Motor neuron (in vitro differentiated cells): ENCODE results near the gene MAP3K7. TPM values are rescaled to one million over a fixed set of nuclear protein-coding genes. Genes with fewer than 3 reads are reported as not detected.

Experiments used
- ATAC-seq, 8 experiments: fragments of 200-7000 bp; cut with Tn5 transposase; replicated peaks in 6 of 8; 2 replicates each; pipeline ENCODE4 v1.8.0; 2021; ENCODE audit warnings: mild to moderate bottlenecking in 8 of 8, moderate library complexity in 8 of 8
- H3K27ac ChIP-seq, 2 donors: fragments of 250-450 bp; sonication (Bioruptor Pico); 2 replicates each; pipeline ENCODE4 v1.9.0; 2021; ENCODE audit warnings: antibody characterized with exemption in 2 of 2, mild to moderate bottlenecking in 2 of 2, moderate library complexity in 1 of 2
- H3K4me1 ChIP-seq, 2 donors: fragments of 250-450 bp; sonication (Bioruptor Pico); replicated peaks in 1 of 2; 2 replicates each; pipeline ENCODE4 v1.6.1; 2021; ENCODE audit warnings: antibody characterized with exemption in 2 of 2, mild to moderate bottlenecking in 2 of 2, moderate library complexity in 1 of 2
- H3K4me3 ChIP-seq, 5 donors: fragments of 250-450 bp; sonication (Bioruptor Pico); 2 replicates each; pipeline ENCODE4 v1.9.0; 2021; ENCODE audit warnings: antibody characterized with exemption in 5 of 5, mild to moderate bottlenecking in 5 of 5, moderate library complexity in 4 of 5
- WGBS, 10 experiments: fragments of 450-650 bp; shearing (Covaris generic); methylation state at CpG; one replicate each; pipeline ENCODE4 v1.0.0; 2022; 5-methylcytosine and 5-hydroxymethylcytosine counted together
- in situ Hi-C, 9 experiments: fragments of 400-800 bp; cut with MboI; loops; one replicate each; pipeline ENCODE4 v1.15.0; 2021; ENCODE audit warnings: low sequenced_read_pairs in 9 of 9, low pct_unique_long_range_greater_than_20kb in 2 of 9; ENCODE audit not compliant: unreplicated experiment in 9 of 9
- total RNA-seq, 8 experiments: library from RNA; unstranded; fragments of 300-600 nt; gene quantifications; 2 replicates each; pipeline versions ENCODE4 v1.2.3 to v1.2.4, GENCODE V29; 2022

Gene MAP3K7
- 10 to 100 TPM; 27.2 to 44.8 (median 37.2) TPM for total RNA-seq

DNA sequence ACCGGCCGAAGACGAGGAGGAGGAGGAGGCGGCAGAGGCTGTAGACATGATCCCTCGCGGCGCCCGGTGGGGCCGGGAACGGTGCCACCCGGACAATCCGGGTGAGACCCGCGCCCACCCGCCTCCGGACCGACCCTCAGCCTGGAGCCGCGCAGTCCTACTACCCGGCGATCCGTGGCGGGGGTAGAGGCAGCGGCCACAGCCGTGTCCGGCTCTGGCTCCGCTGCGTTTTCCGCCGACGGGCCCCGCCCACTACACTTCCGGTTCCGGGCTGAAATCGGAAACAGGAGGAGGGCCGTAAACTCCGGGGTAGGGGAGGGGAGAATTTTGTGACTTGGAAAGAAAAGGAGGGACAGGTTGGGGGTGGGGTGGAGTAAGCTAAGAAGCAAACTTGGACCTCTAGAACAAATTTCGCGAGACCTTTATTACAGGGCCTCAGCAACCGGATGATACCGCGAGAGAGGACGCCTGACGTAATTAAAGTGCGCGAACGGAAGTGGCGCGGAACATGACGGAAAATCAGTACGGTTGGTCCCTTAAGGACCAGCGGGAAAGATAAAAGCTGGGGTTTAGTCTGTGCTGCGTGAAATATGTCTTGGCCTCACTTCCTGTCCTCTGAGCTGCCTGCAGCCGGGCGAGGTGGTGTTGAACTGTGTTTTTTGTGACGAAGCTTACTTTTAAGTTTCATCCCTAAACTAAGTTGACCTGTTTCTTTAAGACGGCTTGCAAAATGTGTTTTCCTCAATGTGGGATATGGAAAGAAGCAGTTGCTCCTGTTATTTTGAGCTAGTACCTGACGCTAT is at the start of gene MAP3K7:
Gene MAP3K7 (minus strand): TSS at position 237 of the 803 bp plus-strand sequence. CDS start 189 bp downstream, at position 48.
- 0 to 3% (median 0%) methylated on average over 1 to 22 of the region's 58 CpGs for WGBS, 10 experiments
- Histone ChIP-seq H3K27ac (peak within 1 kb of the TSS; percentile 98 to 99), H3K4me3 (peak within 1 kb of the TSS; percentile 86 to 96 (median 91)), H3K4me1 (peaks cover 7 to 25% of the 10 kb centered on the region in 2 donors)
- in situ Hi-C loops, result no loop called here
- peak; percentile 88 to 94 (median 93) for ATAC-seq

DNA sequence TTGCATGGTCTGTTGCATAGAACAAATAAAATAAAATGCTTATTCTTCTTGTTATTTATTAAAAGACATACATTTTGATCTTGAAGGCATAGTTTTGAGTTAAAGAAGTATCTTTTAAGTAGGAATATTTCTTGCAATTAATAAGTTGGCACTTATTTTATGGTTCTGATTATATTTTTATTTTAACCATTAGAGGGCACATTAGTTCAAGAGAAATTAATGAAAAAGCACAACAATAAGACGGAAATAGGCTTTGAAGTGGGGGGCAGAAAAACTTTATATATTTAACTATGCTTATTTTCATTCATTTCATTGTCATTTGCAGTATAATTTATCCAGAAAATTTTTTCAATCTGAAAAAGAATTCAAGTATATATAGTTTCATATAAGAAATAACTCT is 44.2 kb upstream of the MAP3K7 start:
- in situ Hi-C loops, result no loop called here
- 0 to 100% (median 63%) methylated on average over 1 of the region's 1 CpG; no CpG with 5 or more reads in 1 of the 10 experiments for WGBS, 10 experiments
- no peak overlapping the region for H3K4me3 ChIP-seq
- no peaks in the 10 kb centered on the region for H3K4me1 ChIP-seq
- H3K27ac ChIP-seq, result no peak overlapping the region
- no peak for ATAC-seq

DNA sequence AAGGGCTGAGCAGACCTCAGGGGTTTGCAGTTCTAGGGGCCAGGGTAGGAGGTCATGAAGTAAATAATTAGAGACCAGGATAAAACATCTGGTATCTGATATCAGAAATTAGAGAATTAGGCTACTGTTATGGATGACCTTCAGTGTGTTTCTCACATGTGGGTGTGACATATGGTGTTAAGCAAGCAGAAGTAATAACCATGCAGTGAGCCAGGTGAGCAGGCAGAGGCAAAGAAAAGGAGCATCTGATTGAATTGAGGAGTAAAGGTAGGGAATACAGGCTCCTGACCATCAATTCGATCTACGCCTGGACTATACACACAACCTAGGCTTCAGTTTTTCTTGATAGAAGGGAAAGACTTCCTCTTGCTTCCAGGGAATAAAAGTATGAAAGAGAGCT is 34.7 kb upstream of the MAP3K7 start:
- no peak for ATAC-seq
- H3K4me3 ChIP-seq, result no peak overlapping the region
- H3K27ac ChIP-seq, result no peak overlapping the region
- peaks cover 0 to 3% of the 10 kb centered on the region in 2 donors for H3K4me1 ChIP-seq
- WGBS, 10 experiments, result 0 to 95% (median 38%) methylated on average over 2 of the region's 2 CpGs; no CpG with 5 or more reads in 6 of the 10 experiments
- in situ Hi-C loops, result loop anchor here in 1 of 9 experiments (25.0 kb wide), 1 partner anchor 266 kb away; no protein-coding TSS in a partner anchor

DNA sequence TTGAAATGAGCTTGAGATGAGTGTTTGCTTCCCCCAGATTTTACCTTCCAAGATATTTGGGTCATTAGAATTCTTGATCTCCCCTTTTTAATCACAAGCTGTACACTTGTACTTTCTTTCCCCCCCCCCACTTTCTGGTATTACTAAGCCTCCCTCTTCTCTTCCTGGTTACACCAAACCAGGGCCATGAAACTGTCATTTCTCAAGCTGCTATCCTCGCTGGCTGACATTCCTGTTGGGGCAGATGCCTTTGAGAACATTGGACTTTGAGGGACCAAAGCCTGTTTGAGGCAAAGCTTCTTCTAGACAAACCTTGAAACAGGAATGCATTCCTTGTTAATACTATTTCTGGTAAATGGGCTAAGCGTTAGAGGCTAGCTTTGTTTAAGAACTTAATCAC is 32.3 kb upstream of the MAP3K7 start:
- no peak overlapping the region for H3K27ac ChIP-seq
- no peak overlapping the region for H3K4me3 ChIP-seq
- in situ Hi-C loops, result loop anchor here in 1 of 9 experiments (25.0 kb wide), 1 partner anchor 268 kb away; no protein-coding TSS in a partner anchor
- 0 to 100% (median 50%) methylated on average over 1 to 2 of the region's 2 CpGs; no CpG with 5 or more reads in 2 of the 10 experiments for WGBS, 10 experiments
- peaks cover 0 to 3% of the 10 kb centered on the region in 2 donors for H3K4me1 ChIP-seq
- ATAC-seq, result no peak

- WGBS, 10 experiments, result 22 to 83% (median 49%) methylated on average over 3 to 6 of the region's 6 CpGs; no CpG with 5 or more reads in 1 of the 10 experiments
- peaks cover 4 to 17% of the 10 kb centered on the region in 2 donors for H3K4me1 ChIP-seq
- H3K4me3 ChIP-seq, result no peak overlapping the region
- in situ Hi-C loops, result loop anchor here in 1 of 9 experiments (25.0 kb wide), 1 partner anchor 275 kb away; no protein-coding TSS in a partner anchor
- no peak overlapping the region for H3K27ac ChIP-seq
- no peak for ATAC-seq
These were observed 25.4 kb upstream of the MAP3K7 start for GRCh38 chr6:90612313-90612680.

GRCh38 chr6:90611543-90612312 is 24.9 kb upstream of the MAP3K7 start:
- in situ Hi-C loops, result loop anchor here in 1 of 9 experiments (25.0 kb wide), 1 partner anchor 276 kb away; no protein-coding TSS in a partner anchor
- ATAC-seq, result no peak
- WGBS, 10 experiments, result 17 to 74% (median 34%) methylated on average over 4 to 18 of the region's 25 CpGs; no CpG with 5 or more reads in 1 of the 10 experiments
- Histone ChIP-seq H3K4me3 (peak overlapping the region; percentile 26 to 68 (median 38)), H3K27ac (no peak overlapping the region), H3K4me1 (peaks cover 4 to 17% of the 10 kb centered on the region in 2 donors)

- WGBS, 10 experiments, result 0 to 24% (median 0%) methylated on average over 2 to 9 of the region's 72 CpGs; no CpG with 5 or more reads in 5 of the 10 experiments
- Histone ChIP-seq H3K27ac (peak overlapping the region; percentile 4 to 31), H3K4me3 (peak overlapping the region; percentile 26 to 68 (median 38)), H3K4me1 (peaks cover 4 to 17% of the 10 kb centered on the region in 2 donors)
- in situ Hi-C loops, result loop anchor here in 1 of 9 experiments (25.0 kb wide), 1 partner anchor 276 kb away; no protein-coding TSS in a partner anchor
- peak; percentile 55 to 89 (median 85) for ATAC-seq
These were observed 24.1 kb upstream of the MAP3K7 start for GRCh38 chr6:90610751-90611542.

- H3K4me3 ChIP-seq, result peak overlapping the region in 4 of 5 donors; percentile 34 to 68 (median 39)
- in situ Hi-C loops, result loop anchor here in 1 of 9 experiments (25.0 kb wide), 1 partner anchor 277 kb away; no protein-coding TSS in a partner anchor
- no peak overlapping the region for H3K27ac ChIP-seq
- H3K4me1 ChIP-seq, result peaks cover 4 to 17% of the 10 kb centered on the region in 2 donors
- WGBS, 10 experiments, result 0 to 40% (median 20%) methylated on average over 1 to 7 of the region's 22 CpGs; no CpG with 5 or more reads in 5 of the 10 experiments
- peak in 4 of 8 experiments; percentile 1 to 15 (median 6) for ATAC-seq
These were observed 23.5 kb upstream of the MAP3K7 start for GRCh38 chr6:90610301-90610750.

DNA sequence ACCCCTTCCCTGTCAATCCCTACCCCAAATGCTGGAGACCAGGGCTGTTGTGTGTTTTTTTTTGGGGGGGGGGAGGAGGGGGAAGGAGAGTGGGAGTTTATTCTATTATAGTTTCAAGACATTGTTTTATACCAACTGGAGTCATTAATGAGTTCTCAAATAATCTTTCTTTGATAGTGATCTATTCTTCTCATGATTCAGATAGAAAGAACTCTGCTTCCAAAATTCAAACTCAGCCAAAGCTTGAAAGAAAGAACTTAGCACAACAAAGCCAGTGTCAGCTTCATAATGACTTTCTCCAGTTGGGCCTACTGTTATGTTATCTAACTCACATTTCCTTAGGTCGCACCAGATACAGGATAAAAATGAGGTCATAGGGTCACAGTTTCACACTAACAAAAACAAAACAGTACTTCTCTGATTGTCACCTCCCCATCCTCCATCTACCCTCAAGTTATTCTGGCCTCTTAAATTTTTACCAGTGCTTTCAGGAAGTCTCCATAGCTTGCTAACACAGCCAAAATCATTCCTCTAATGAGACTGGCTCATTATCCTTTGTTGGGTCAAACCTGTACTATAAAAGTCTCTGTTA is 19.0 kb upstream of the MAP3K7 start:
- H3K4me3 ChIP-seq, result no peak overlapping the region
- H3K27ac ChIP-seq, result no peak overlapping the region
- peaks cover 0 to 4% of the 10 kb centered on the region in 2 donors for H3K4me1 ChIP-seq
- WGBS, 10 experiments, result 0 to 56% (median 20%) methylated on average over 1 of the region's 1 CpG; no CpG with 5 or more reads in 3 of the 10 experiments
- in situ Hi-C loops, result loop anchor here in 1 of 9 experiments (25.0 kb wide), 1 partner anchor 281 kb away; no protein-coding TSS in a partner anchor
- no peak for ATAC-seq

DNA sequence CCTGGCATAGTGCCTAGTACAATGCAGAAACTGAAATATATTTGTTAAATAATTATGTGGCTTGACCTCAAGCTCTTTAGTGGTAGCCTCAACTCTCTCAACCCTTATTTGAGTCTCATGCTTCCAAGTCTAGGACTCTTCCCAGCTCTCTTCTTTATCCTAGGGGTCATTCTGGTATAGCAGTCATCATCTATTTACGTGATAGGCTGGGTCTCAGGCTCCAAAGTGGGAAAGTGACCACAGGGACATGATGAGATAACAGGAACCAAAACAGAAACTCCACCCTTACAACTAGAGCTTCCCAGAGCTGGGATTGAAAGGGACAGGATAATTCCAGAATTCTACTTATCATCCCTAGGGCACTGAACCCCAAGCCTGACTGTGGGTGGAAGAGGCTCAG is 17.7 kb upstream of the MAP3K7 start:
- in situ Hi-C loops, result loop anchor here in 1 of 9 experiments (25.0 kb wide), 1 partner anchor 283 kb away; no protein-coding TSS in a partner anchor
- Histone ChIP-seq H3K4me1 (no peaks in the 10 kb centered on the region), H3K27ac (no peak overlapping the region), H3K4me3 (no peak overlapping the region)
- 0 to 100% (median 69%) methylated on average over 1 of the region's 1 CpG; no CpG with 5 or more reads in 2 of the 10 experiments for WGBS, 10 experiments
- no peak for ATAC-seq

- 0 to 100% (median 80%) methylated on average over 1 to 4 of the region's 4 CpGs; no CpG with 5 or more reads in 1 of the 10 experiments for WGBS, 10 experiments
- Histone ChIP-seq H3K4me3 (no peak overlapping the region), H3K27ac (no peak overlapping the region), H3K4me1 (no peaks in the 10 kb centered on the region)
- in situ Hi-C loops, result no loop called here
- ATAC-seq, result no peak
These were observed 12.3 kb upstream of the MAP3K7 start for GRCh38 chr6:90599151-90599550.
